ENCODE results near the gene CYP4F3. TPM values are rescaled to one million over a fixed set of nuclear protein-coding genes. Genes with fewer than 3 reads are reported as not detected.
"Not testable (repeated sequence)": the region's sequence is repeated elsewhere in the genome, so short reads cannot be mapped to it uniquely, and the experiment has no call there.

Gene CYP4F3
- total RNA-seq, 4 donors from 2014 or later = 0.05 to 0.93 (median 0.68) TPM; not detected in 1

DNA sequence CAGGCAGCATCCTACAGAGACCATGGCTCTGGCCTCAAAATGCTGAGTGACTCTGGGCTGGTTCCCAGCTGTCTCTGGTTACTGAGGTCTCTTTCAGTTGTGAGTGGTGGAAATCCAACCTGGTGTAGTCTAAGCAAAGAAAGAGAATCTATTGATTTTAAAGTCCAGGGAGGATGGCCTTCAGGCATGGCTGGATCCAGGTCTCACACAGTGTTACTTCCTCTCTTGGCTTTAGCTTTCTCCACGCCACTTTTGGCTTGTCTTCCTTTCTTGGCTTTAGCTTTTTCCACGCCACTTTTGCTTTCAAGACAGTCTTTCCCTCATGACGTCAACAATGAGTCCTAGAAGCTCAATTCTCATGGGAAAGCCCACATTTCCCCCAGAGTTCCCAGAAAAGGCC, 4.1 kb downstream of the CYP4F3 start:
- DNase-seq = no peak
- in situ Hi-C loops (cut with MboI; ENCODE audit: low sequenced_read_pairs in 4 of 4) = no loop called here

GRCh38 chr19:15649526-15649925, 8.8 kb downstream of the CYP4F3 start:
- in situ Hi-C loops (cut with MboI; ENCODE audit: low sequenced_read_pairs in 4 of 4) (no loop called here), intact Hi-C loops (cut with DNase I; ENCODE audit: low total_unique reads) (no loop called here)
- Histone ChIP-seq H3K27ac (no peak overlapping the region), H3K36me3 (no peaks in the 10 kb centered on the region), H3K9me3 (no peaks in the 10 kb centered on the region), H3K4me1 (no peaks in the 10 kb centered on the region), H3K4me3 (no peak overlapping the region), H3K27me3 (no peaks in the 10 kb centered on the region)
- TF ChIP-seq, protein P1, sequence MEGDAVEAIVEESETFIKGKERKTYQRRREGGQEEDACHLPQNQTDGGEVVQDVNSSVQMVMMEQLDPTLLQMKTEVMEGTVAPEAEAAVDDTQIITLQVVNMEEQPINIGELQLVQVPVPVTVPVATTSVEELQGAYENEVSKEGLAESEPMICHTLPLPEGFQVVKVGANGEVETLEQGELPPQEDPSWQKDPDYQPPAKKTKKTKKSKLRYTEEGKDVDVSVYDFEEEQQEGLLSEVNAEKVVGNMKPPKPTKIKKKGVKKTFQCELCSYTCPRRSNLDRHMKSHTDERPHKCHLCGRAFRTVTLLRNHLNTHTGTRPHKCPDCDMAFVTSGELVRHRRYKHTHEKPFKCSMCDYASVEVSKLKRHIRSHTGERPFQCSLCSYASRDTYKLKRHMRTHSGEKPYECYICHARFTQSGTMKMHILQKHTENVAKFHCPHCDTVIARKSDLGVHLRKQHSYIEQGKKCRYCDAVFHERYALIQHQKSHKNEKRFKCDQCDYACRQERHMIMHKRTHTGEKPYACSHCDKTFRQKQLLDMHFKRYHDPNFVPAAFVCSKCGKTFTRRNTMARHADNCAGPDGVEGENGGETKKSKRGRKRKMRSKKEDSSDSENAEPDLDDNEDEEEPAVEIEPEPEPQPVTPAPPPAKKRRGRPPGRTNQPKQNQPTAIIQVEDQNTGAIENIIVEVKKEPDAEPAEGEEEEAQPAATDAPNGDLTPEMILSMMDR (IDR thresholded peaks at IDR 0.05 in 4 of 5, conservative IDR thresholded peaks at IDR 0.05 in 1 of 5) = no peak
- TF ChIP-seq POLR2A (IDR thresholded peaks at IDR 0.05) = no peak
- DNase-seq = no peak
- no peak for ATAC-seq

More for the DNA sequence above, 4.1 kb downstream of the CYP4F3 start:
- no peak for ATAC-seq
- H3K4me3 ChIP-seq = no peak overlapping the region
- H3K9me3 ChIP-seq = no peaks in the 10 kb centered on the region
- no peak overlapping the region for H3K27ac ChIP-seq
- no peaks in the 10 kb centered on the region for H3K27me3 ChIP-seq
- H3K36me3 ChIP-seq = no peaks in the 10 kb centered on the region
- H3K4me1 ChIP-seq = no peaks in the 10 kb centered on the region
- TF ChIP-seq, protein P1 (IDR thresholded peaks at IDR 0.05 in 4 of 5, conservative IDR thresholded peaks at IDR 0.05 in 1 of 5) = no peak
- TF ChIP-seq POLR2A (IDR thresholded peaks at IDR 0.05) = no peak
- intact Hi-C loops (cut with DNase I; ENCODE audit: low total_unique reads) = no loop called here

DNA sequence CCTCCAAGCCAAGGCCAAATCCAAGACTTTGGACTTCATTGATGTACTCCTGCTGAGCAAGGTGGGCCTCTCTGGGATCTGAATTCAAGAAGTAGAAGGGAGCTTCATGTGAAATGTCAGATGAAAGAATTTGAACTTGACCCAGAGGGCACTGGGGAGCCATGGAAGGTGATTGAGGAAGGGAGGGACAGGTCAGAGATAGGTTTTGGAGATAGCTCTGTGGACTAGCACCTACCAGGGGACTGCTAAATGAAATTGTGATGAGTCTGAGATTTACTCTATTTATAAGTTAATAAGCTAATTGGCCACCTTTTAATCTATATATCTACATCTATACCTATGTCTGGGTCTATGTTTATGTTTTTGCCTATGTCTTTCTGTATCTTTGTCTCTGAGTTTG, 9.4 kb downstream of the CYP4F3 start:
- H3K4me1 ChIP-seq; H3K36me3 ChIP-seq; DNase-seq; H3K27me3 ChIP-seq; intact Hi-C loops (cut with DNase I; ENCODE audit: low total_unique reads); ATAC-seq; H3K9me3 ChIP-seq; in situ Hi-C loops (cut with MboI; ENCODE audit: low sequenced_read_pairs in 4 of 4); H3K27ac ChIP-seq; H3K4me3 ChIP-seq: not testable (repeated sequence)

DNA sequence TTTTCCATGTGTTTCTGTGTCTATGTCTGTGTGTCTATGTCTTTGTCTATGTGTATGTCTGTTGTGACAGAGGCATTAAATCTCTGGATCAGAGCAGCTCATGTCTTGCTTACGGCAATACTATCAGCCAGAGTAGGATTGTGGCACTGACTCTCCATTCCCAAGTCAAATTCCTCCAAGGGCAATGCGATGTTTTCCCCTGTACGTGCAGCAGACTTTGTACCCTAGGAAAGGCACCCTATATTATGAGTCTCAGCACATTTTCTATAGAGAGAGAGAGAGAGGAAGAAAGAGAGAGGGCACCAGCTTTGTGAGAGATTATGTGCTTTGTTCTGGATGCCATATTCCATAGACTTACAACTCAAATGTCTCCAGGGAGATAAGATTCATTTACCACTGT, 11.1 kb downstream of the CYP4F3 start:
- Histone ChIP-seq H3K9me3 (no peaks in the 10 kb centered on the region), H3K27ac (no peak overlapping the region), H3K4me3 (no peak overlapping the region), H3K4me1 (no peaks in the 10 kb centered on the region), H3K36me3 (no peaks in the 10 kb centered on the region), H3K27me3 (no peaks in the 10 kb centered on the region)
- in situ Hi-C loops (cut with MboI; ENCODE audit: low sequenced_read_pairs in 4 of 4) = no loop called here
- no peak for ATAC-seq
- TF ChIP-seq, protein P1 (IDR thresholded peaks at IDR 0.05 in 4 of 5, conservative IDR thresholded peaks at IDR 0.05 in 1 of 5) = no peak
- no peak for TF ChIP-seq POLR2A (IDR thresholded peaks at IDR 0.05)
- intact Hi-C loops (cut with DNase I; ENCODE audit: low total_unique reads) = no loop called here
- DNase-seq = no peak

DNA sequence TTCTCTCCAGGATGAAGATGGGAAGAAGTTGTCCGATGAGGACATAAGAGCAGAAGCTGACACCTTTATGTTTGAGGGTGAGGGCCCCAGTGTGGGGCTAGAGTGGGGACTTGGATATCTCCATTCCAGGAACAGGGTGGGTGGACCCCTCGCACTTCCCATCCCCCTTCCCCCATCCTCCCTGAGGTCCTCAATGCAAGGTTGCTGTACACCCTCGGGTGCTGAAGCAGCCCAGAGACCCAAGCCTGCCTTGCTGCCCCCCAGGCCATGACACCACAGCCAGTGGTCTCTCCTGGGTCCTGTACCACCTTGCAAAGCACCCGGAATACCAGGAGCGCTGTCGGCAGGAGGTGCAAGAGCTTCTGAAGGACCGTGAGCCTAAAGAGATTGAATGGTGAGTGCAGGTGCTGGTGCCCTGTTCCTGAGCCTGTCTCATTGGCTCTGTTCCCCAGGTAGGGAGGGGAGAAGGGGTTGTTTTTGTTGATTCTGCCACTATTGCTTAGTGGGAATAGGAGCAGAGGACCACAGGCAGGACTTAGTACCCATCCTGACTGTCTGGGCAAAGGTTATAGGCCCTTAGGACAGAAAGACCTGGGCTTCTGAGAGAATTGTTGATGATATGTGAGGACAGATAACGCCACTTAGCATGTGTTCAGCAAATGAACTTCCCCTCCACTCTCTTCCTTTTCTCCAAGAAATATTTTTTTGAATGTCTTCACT, 12.0 kb downstream of the CYP4F3 start:
- no peak for ATAC-seq
- Histone ChIP-seq H3K27ac (no peak overlapping the region), H3K4me3 (no peak overlapping the region), H3K27me3 (no peaks in the 10 kb centered on the region), H3K4me1 (no peaks in the 10 kb centered on the region), H3K9me3 (no peaks in the 10 kb centered on the region), H3K36me3 (no peaks in the 10 kb centered on the region)
- in situ Hi-C loops (cut with MboI; ENCODE audit: low sequenced_read_pairs in 4 of 4) (no loop called here), intact Hi-C loops (cut with DNase I; ENCODE audit: low total_unique reads) (no loop called here)
- no peak for DNase-seq
- TF ChIP-seq, protein P1 (IDR thresholded peaks at IDR 0.05 in 4 of 5, conservative IDR thresholded peaks at IDR 0.05 in 1 of 5) = no peak
- TF ChIP-seq POLR2A (IDR thresholded peaks at IDR 0.05) = no peak
